AG09309 (cell line): ENCODE measurements around the gene EXOC6B.

Experiments used
- DNase-seq: peaks from one replicate; pipeline ENCODE4 v3.0.0-alpha.2; 2010; ENCODE audit warnings: low read depth
- H3K4me3 ChIP-seq: 2 replicates; pipeline ENCODE4 v1.5.1; 2011; ENCODE audit warnings: mild to moderate bottlenecking, low read depth, low read length, moderate library complexity; ENCODE audit not compliant: control insufficient read depth
- CTCF ChIP-seq: IDR thresholded peaks from 2 replicates; pipeline ENCODE4 v1.5.1; 2011; ENCODE audit warnings: mild to moderate bottlenecking, low read depth, low read length, inconsistent platforms; ENCODE audit not compliant: insufficient read depth, control insufficient read depth; ENCODE audit errors: missing control alignments

EXOC6B gene

DNA sequence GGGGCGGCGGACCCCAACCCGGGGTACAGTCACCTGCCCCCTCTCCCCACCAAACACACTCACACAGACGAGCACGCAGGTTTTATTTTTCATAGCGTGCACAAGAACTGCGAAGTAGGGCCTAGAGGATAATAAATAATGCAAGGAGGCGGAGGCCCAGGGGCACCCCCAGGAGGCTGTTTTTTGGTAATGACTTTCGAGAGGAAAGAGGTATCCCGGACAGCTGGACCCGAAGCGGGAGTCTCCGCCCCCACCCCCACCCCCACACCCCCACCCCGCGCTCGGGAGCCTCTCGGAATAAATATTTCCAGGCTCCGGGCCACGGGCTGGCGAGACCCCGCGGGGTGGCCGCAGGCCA, 681.6 kb downstream of the EXOC6B start:
- TF ChIP-seq CTCF = no peak
- no peak for DNase-seq
- H3K4me3 ChIP-seq = no peak overlapping the region

DNA sequence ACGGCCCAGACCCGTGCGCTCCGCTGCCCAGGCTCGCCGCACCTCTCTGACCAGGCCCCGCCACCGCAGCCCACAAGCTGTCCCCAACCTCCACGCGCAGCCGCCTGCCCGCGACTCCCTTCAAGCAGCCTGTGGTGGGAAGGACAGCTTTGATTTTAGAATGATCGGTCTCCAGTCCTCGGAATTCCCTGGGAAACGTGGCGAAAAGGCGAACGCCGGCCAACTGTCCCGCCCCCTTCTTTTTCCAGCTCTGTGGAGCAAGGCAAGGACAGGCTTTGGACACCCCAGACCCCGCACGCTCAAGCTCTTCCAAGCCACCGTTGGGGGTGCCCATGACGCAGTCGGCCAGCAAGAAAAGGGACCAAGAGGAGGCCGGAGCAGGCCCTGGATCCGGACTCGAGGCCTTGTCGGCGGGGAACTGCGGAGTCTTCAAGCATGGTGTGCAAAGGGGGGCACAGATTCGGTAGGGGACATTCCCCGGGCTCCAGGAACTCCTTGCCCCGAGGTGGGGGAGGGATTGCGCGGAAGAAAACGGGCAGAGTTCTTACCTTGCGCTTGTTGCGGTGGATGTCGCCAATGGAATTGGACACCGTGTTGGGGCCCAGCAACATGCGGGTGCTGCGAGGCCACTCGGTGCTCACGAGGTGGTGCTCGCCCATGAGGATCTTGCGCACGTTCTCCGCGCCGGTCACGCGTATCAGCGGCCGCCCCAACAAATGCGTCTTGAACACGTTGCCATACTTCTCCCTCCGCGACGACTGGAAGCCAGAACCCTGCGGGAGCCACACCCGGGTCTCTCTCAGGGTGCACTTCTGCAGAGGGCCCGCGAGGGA, 682.2 kb downstream of the EXOC6B start:
- H3K4me3 ChIP-seq = no peak overlapping the region
- TF ChIP-seq CTCF = no peak
- no peak for DNase-seq

GRCh38 chr2:72142570-72143440, 683.0 kb downstream of the EXOC6B start:
- DNase-seq = no peak
- no peak for TF ChIP-seq CTCF
- H3K4me3 ChIP-seq = no peak overlapping the region

GRCh38 chr2:72141881-72142451, 683.9 kb downstream of the EXOC6B start:
- H3K4me3 ChIP-seq = no peak overlapping the region
- no peak for TF ChIP-seq CTCF
- DNase-seq = no peak

DNA sequence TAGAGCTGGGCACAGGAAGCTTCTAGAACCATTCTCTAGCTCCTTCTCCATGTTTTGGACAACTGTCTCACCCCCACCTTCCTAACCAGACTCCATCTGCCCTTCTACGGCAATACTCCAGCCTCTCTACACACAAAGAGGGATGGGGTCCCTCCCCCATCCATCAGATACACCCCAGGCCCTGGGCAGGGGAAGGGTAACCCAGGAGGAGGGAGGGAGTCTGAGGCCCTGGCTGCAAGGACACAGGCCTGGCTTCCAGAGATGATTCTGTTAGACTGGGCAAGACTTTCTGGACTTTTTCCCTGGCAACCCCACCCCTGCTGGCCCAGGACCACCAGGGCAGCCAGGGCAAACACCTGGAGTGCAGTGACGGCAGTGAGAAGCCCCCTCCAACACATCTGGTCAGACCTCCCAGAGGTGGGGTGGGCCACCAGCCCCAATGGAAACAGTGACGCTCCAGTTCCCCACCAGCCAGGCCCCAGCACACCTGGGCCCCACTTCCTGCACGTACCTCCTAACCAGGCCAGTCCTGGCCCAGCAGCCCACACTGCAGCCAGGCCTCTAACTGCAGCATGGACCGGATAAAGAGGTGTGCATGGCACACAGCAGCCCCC, 684.7 kb downstream of the EXOC6B start:
- DNase-seq = no peak
- no peak for TF ChIP-seq CTCF
- H3K4me3 ChIP-seq = no peak overlapping the region

- H3K4me3 ChIP-seq = no peak overlapping the region
- no peak for TF ChIP-seq CTCF
- no peak for DNase-seq
Observed at GRCh38 chr2:72140621-72140960, 685.2 kb downstream of the EXOC6B start.
